Measurements from ENCODE around the gene USP22.

DNA sequence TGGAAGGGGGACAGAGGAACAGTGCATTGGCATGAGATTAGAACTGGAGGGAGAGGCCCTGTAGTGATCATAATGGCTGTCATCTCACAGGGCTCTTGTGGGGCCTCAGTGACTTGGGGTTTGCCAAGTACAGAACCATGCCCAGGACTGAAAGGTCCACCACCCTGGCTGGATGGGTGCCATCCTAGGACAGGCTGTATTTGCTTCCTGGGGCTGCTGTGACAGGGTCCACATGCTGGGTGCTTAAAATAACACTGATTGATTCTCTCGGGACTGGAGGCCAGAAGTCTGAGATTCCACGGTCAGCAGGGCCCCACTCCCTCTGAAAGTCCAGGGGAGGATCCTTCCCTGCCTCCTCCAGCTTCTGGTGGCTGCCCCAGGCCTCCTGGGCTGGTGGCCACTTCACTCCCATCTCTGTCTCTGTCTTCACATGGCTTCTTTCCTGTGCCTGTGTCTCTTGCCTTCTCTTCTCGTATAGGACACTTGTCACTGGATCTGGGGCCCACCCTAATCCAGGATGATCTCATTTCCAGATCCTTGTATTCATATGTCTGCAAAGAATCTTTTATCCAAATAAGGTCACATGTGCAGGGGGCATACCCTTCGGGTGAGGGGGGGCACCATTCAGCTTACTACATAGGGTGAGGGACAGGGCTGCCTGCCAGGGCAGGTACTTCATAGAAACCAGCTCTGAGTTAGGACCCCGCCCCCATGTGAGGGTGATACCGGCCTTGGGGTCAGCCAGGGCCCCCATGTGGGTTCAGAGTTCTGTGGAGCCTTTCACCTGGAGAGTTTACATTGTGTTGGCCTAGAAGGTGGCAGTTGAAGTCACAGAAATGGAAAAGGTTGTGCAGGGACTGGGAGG, 52.6 kb downstream of the USP22 start:
- TF ChIP-seq, protein P1, sequence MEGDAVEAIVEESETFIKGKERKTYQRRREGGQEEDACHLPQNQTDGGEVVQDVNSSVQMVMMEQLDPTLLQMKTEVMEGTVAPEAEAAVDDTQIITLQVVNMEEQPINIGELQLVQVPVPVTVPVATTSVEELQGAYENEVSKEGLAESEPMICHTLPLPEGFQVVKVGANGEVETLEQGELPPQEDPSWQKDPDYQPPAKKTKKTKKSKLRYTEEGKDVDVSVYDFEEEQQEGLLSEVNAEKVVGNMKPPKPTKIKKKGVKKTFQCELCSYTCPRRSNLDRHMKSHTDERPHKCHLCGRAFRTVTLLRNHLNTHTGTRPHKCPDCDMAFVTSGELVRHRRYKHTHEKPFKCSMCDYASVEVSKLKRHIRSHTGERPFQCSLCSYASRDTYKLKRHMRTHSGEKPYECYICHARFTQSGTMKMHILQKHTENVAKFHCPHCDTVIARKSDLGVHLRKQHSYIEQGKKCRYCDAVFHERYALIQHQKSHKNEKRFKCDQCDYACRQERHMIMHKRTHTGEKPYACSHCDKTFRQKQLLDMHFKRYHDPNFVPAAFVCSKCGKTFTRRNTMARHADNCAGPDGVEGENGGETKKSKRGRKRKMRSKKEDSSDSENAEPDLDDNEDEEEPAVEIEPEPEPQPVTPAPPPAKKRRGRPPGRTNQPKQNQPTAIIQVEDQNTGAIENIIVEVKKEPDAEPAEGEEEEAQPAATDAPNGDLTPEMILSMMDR (conservative IDR thresholded peaks at IDR 0.05; ENCODE audit: low read depth, low read length), result no peak
- TF ChIP-seq CEBPB (IDR thresholded peaks at IDR 0.05; ENCODE audit: low read depth, low read length) (no peak), MAZ (IDR thresholded peaks at IDR 0.05; ENCODE audit: borderline replicate concordance, low read depth, low read length) (no peak), MXI1 (IDR thresholded peaks at IDR 0.05; ENCODE audit: borderline replicate concordance, low read depth, low read length) (no peak), RFX5 (IDR thresholded peaks at IDR 0.05; ENCODE audit: low read depth, low read length) (no peak), POLR2A (IDR thresholded peaks at IDR 0.05; ENCODE audit: low read depth, low read length) (no peak), SMC3 (IDR thresholded peaks at IDR 0.05; ENCODE audit: low read depth, low read length) (no peak), BHLHE40 (IDR thresholded peaks at IDR 0.05; ENCODE audit: low read depth, low read length) (no peak), MAFK (IDR thresholded peaks at IDR 0.05; ENCODE audit: low read depth, low read length) (no peak), FOS (IDR thresholded peaks at IDR 0.05; ENCODE audit: low read depth, low read length) (no peak), RAD21 (IDR thresholded peaks at IDR 0.05; ENCODE audit: low read length) (no peak)
- TF ChIP-seq, protein P2, sequence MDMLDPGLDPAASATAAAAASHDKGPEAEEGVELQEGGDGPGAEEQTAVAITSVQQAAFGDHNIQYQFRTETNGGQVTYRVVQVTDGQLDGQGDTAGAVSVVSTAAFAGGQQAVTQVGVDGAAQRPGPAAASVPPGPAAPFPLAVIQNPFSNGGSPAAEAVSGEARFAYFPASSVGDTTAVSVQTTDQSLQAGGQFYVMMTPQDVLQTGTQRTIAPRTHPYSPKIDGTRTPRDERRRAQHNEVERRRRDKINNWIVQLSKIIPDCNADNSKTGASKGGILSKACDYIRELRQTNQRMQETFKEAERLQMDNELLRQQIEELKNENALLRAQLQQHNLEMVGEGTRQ (IDR thresholded peaks at IDR 0.05; ENCODE audit: low read depth, low read length), result no peak
